Glutamatergic neuron (in vitro differentiated cells): Measurements from ENCODE around the gene HRH2. TPM values are rescaled to one million over a fixed set of nuclear protein-coding genes. Genes with fewer than 3 reads are reported as not detected.
"Not testable (repeated sequence)": the region's sequence is repeated elsewhere in the genome, so short reads cannot be mapped to it uniquely, and the experiment has no call there.

ENCODE experiments used
- DNase-seq: peaks from one replicate; pipeline ENCODE4 v3.0.0; 2022
- H3K27ac Mint-ChIP-seq: one replicate; pipeline ENCODE4 v1.8.0; 2020; ENCODE audit warnings: mild to moderate bottlenecking, mixed read lengths, inconsistent platforms; ENCODE audit not compliant: unreplicated experiment
- H3K27me3 Mint-ChIP-seq: one replicate; pipeline ENCODE4 v1.8.0; 2020; ENCODE audit warnings: mild to moderate bottlenecking, moderate library complexity, mixed read lengths, inconsistent platforms; ENCODE audit not compliant: unreplicated experiment
- H3K36me3 Mint-ChIP-seq: one replicate; pipeline ENCODE4 v1.8.0; 2020; ENCODE audit warnings: mild to moderate bottlenecking, mixed read lengths, inconsistent platforms; ENCODE audit not compliant: unreplicated experiment
- H3K4me1 Mint-ChIP-seq: one replicate; pipeline ENCODE4 v1.8.0; 2020; ENCODE audit warnings: mild to moderate bottlenecking, low read depth, mixed read lengths, inconsistent platforms; ENCODE audit not compliant: unreplicated experiment
- H3K4me3 Mint-ChIP-seq: one replicate; pipeline ENCODE4 v1.8.0; 2020; ENCODE audit warnings: mild to moderate bottlenecking, mixed read lengths, inconsistent platforms; ENCODE audit not compliant: unreplicated experiment
- H3K9me3 Mint-ChIP-seq: one replicate; pipeline ENCODE4 v1.8.0; 2020; ENCODE audit warnings: mild to moderate bottlenecking, moderate library complexity, mixed read lengths, inconsistent platforms; ENCODE audit not compliant: unreplicated experiment
- total RNA-seq: library from RNA; stranded (reverse); fragmentation: NEBNext Ultra II Directional; extraction: Animal tissue kit (Norgen Biotek cat#: 25700); gene quantifications from one replicate; pipeline ENCODE4 v1.2.1, GENCODE V29; 2021; ENCODE audit not compliant: unreplicated experiment
- TF ChIP-seq, protein P1 (sequence below): fragments of 200-600 bp; sonication (generic); IDR thresholded peaks from one replicate; pipeline ENCODE4 v1.5.0; 2021; ENCODE audit not compliant: partially characterized antibody, unreplicated experiment

HRH2 gene
- total RNA-seq, 1 donor from 2014 or later = not detected

DNA sequence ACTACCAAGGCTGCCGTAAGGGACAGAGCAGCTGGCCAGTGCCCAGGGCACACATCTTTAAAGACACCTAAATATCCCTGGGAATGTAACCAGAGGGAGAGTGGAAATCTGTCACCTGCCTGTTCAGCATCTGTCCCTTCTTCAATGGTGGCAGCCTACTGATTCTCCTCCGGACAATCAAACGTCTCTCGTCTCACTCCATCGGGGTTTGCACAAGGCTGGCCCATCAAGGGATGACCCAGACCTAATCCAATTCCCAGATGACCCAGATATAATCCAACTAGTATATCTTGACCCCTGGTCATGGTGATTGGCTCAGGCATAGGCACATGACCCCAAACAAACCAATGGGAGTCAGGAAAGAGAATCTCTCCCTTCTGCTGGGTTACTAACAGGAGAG lies 93.5 kb downstream of the HRH2 start:
- peak overlapping the region; percentile 78 for H3K4me3 Mint-ChIP-seq
- H3K27me3 Mint-ChIP-seq = peaks cover 10% of the 10 kb centered on the region
- TF ChIP-seq, protein P1, sequence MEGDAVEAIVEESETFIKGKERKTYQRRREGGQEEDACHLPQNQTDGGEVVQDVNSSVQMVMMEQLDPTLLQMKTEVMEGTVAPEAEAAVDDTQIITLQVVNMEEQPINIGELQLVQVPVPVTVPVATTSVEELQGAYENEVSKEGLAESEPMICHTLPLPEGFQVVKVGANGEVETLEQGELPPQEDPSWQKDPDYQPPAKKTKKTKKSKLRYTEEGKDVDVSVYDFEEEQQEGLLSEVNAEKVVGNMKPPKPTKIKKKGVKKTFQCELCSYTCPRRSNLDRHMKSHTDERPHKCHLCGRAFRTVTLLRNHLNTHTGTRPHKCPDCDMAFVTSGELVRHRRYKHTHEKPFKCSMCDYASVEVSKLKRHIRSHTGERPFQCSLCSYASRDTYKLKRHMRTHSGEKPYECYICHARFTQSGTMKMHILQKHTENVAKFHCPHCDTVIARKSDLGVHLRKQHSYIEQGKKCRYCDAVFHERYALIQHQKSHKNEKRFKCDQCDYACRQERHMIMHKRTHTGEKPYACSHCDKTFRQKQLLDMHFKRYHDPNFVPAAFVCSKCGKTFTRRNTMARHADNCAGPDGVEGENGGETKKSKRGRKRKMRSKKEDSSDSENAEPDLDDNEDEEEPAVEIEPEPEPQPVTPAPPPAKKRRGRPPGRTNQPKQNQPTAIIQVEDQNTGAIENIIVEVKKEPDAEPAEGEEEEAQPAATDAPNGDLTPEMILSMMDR = no peak
- no peak for DNase-seq
- H3K4me1 Mint-ChIP-seq = peaks cover 68% of the 10 kb centered on the region
- H3K36me3 Mint-ChIP-seq = peaks cover 5% of the 10 kb centered on the region
- peak overlapping the region; percentile 85 for H3K27ac Mint-ChIP-seq
- H3K9me3 Mint-ChIP-seq = peaks cover 13% of the 10 kb centered on the region

DNA sequence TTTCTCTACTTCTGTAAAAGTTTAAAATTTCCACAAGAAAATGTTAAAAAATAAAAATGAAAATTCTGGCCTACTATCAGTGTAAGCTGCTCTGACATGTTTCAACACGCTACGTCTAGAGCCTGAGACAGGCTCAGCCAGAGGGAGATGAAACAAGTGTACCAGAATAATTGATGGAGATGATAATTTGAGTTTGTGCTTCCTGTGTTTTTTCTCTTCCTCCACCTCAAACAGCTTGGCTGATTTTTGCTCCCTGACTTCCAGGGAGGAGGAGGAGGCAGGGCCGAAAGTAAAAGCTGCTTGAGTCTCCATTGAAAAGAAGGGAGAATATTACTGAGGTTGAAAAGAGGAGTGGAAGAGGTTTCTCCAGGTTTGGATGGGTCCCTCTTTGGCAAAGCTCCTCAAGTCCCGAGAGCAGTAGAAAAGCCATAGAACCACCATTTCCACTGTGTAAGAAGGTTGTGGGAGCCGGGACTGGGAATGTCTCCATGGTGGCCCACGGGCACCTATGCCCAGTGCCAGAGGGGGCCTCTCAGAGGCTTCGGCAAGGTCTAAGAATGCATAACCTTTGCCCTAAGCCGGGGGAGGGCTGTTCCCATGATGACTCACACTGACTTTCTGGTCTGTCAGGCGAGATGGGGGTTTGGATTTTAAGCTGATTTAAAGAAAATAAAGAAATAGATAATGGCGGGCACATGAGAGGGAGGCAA lies 95.1 kb downstream of the HRH2 start:
- peaks cover 5% of the 10 kb centered on the region for H3K36me3 Mint-ChIP-seq
- H3K27ac Mint-ChIP-seq = peak overlapping the region; percentile 31
- peak overlapping the region; percentile 19 for H3K4me3 Mint-ChIP-seq
- peaks cover 59% of the 10 kb centered on the region for H3K4me1 Mint-ChIP-seq
- H3K9me3 Mint-ChIP-seq = peaks cover 12% of the 10 kb centered on the region
- TF ChIP-seq, protein P1 = no peak
- no peak for DNase-seq
- peaks cover 10% of the 10 kb centered on the region for H3K27me3 Mint-ChIP-seq

- H3K4me3 Mint-ChIP-seq = no peak overlapping the region
- peaks cover 10% of the 10 kb centered on the region for H3K27me3 Mint-ChIP-seq
- H3K9me3 Mint-ChIP-seq = peaks cover 12% of the 10 kb centered on the region
- peaks cover 56% of the 10 kb centered on the region for H3K4me1 Mint-ChIP-seq
- DNase-seq = no peak
- TF ChIP-seq, protein P1 = no peak
- H3K27ac Mint-ChIP-seq = peak overlapping the region; percentile 62
- H3K36me3 Mint-ChIP-seq = peaks cover 5% of the 10 kb centered on the region
Observed at GRCh38 chr5:175753536-175754402, 95.9 kb downstream of the HRH2 start.

DNA sequence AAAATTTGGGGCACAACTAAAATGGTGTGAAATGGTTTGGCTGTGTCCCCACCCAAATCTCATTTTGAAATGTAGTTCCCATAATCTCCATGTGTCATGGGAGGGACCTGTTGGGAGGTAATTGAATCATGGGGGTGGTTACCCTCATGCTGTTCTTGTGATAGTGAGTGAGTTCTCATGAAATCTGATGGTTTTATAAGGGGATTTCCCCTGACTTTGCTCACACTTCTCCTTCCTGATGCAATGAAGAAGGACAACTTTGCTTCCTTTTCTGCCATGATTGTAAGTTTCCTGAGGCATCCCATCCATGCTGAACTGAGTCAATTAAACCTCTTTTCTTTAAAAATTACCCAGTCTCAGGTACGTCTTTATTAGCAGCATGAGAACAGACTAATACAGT lies 102.1 kb downstream of the HRH2 start:
- not testable (repeated sequence) for H3K27ac Mint-ChIP-seq

More for the DNA sequence above, 102.1 kb downstream of the HRH2 start:
- H3K9me3 Mint-ChIP-seq, H3K4me1 Mint-ChIP-seq, H3K4me3 Mint-ChIP-seq, H3K27me3 Mint-ChIP-seq, H3K36me3 Mint-ChIP-seq, DNase-seq: not testable (repeated sequence)

Other genes with a start within 250 kb of the HRH2 start
- gene DRD1, start 213.9 kb upstream of the HRH2 start, total RNA-seq = not detected
- 67.7 TPM for gene SFXN1, start 179.5 kb upstream of the HRH2 start, total RNA-seq
- 162 TPM for gene CPLX2, start 213.5 kb downstream of the HRH2 start, total RNA-seq